Lower lobe of right lung (tissue), 2 donors: ENCODE results near the gene SNX14. TPM values are rescaled to one million over a fixed set of nuclear protein-coding genes. Genes with fewer than 3 reads are reported as not detected.

ENCODE experiments used
- ATAC-seq, 2 donors: fragments of 200-7000 bp; cut with Tn5 transposase; one replicate each; pipeline ENCODE4 v1.9.1; 2020 to 2022; ENCODE audit warnings: mild to moderate bottlenecking in 2 of 2, moderate library complexity in 2 of 2
- DNase-seq: peaks from one replicate; pipeline ENCODE4 v3.0.0-alpha.2; 2020
- H3K27ac ChIP-seq: fragments of 200-600 bp; one replicate; pipeline ENCODE4 v1.8.0; 2022
- H3K27me3 ChIP-seq: fragments of 200-600 bp; one replicate; pipeline ENCODE4 v1.8.0; 2022; ENCODE audit warnings: low read depth
- H3K36me3 ChIP-seq: fragments of 200-600 bp; one replicate; pipeline ENCODE4 v1.8.0; 2022; ENCODE audit warnings: mild to moderate bottlenecking
- H3K4me1 ChIP-seq: fragments of 200-600 bp; one replicate; pipeline ENCODE4 v1.8.0; 2022
- H3K4me3 ChIP-seq: fragments of 200-600 bp; one replicate; pipeline ENCODE4 v1.8.0; 2022; ENCODE audit warnings: mild to moderate bottlenecking
- H3K9me3 ChIP-seq: fragments of 200-600 bp; one replicate; pipeline ENCODE4 v1.8.0; 2022
- intact Hi-C: fragments of 100-400 bp; cut with DNase I; formaldehyde crosslinking; loops from one replicate; pipeline ENCODE4 v1.11.0; 2022
- long read RNA-seq: library from polyadenylated mRNA; unstranded; transcript quantifications from one replicate; pipeline ENCODE4 v2.0.0, GENCODE V29; 2021
- total RNA-seq: library from RNA; stranded (reverse); fragmentation: NEBNext Ultra II Directional; extraction: Animal tissue kit (Norgen Biotek cat#: 25700); gene quantifications from one replicate; pipeline ENCODE4 v1.2.1, GENCODE V29; 2021
- TF ChIP-seq, protein P1 (sequence below): fragments of 200-600 bp; IDR thresholded peaks from one replicate; pipeline ENCODE4 v1.8.0; 2022; ENCODE audit warnings: antibody characterized with exemption, mild to moderate bottlenecking
- donor health status: DM: no; HTN: yes; CAD: no; lungs with severe emphysema.

Gene SNX14, protein sequence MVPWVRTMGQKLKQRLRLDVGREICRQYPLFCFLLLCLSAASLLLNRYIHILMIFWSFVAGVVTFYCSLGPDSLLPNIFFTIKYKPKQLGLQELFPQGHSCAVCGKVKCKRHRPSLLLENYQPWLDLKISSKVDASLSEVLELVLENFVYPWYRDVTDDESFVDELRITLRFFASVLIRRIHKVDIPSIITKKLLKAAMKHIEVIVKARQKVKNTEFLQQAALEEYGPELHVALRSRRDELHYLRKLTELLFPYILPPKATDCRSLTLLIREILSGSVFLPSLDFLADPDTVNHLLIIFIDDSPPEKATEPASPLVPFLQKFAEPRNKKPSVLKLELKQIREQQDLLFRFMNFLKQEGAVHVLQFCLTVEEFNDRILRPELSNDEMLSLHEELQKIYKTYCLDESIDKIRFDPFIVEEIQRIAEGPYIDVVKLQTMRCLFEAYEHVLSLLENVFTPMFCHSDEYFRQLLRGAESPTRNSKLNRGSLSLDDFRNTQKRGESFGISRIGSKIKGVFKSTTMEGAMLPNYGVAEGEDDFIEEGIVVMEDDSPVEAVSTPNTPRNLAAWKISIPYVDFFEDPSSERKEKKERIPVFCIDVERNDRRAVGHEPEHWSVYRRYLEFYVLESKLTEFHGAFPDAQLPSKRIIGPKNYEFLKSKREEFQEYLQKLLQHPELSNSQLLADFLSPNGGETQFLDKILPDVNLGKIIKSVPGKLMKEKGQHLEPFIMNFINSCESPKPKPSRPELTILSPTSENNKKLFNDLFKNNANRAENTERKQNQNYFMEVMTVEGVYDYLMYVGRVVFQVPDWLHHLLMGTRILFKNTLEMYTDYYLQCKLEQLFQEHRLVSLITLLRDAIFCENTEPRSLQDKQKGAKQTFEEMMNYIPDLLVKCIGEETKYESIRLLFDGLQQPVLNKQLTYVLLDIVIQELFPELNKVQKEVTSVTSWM
- 86.7 TPM for total RNA-seq
- long read RNA-seq, transcript SNX14-201 (29 exons, 3,486 nt): major isoform, 38 of 124 reads
- long read RNA-seq, transcript SNX14-203 (28 exons, 3,111 nt): minor isoform, 16 of 124 reads
- long read RNA-seq, partial matches to known transcripts: 16 of 124 reads
- long read RNA-seq, other reads (novel, unspliced or antisense): 47 of 124 reads

DNA sequence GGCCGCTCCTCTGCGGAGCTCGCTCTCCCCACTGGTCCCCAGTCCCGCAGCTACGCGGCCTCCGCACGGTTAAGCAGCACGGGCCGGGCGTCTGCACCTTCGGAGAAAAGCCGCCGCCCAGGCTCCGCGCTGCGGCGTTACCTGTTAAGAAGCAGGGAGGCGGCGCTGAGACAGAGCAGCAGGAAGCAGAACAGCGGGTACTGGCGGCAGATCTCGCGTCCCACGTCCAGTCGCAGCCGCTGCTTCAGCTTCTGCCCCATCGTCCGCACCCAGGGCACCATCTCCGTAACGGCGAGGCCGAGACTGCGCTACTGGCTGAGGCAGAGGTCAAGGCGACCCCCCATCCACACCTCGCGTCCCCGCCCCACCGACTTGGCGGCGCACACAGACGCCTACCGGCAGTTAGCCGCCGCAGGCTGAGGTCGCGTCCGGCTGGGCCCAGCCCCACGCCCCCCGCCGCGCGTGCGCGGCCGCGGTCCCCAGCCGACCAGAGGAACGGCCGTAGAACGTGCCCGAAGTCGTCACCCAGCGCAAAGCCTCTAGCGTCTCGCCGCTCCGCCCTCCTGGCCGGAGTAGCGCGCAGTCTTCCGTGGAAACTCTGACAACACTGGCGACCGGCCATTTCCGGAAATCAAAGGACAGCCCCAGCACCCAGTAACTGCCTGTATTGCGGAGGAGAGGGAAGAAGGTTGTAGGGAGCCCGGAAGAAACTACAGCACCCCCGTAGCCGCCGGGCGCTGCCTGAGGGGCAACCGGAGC is at the start of gene SNX14:
TSS of gene SNX14 (minus strand) at position 421 of the 759 bp plus-strand sequence. CDS start at position 281, 140 bp downstream.
- peak within 1 kb of the TSS; percentile 78 for H3K4me3 ChIP-seq
- H3K27ac ChIP-seq: peak within 1 kb of the TSS; percentile 96
- no peaks in the 10 kb centered on the region for H3K27me3 ChIP-seq
- DNase-seq (peak; percentile 98), ATAC-seq (peak; percentile 97 to 98)
- no peaks in the 10 kb centered on the region for H3K36me3 ChIP-seq
- TF ChIP-seq, protein P1, sequence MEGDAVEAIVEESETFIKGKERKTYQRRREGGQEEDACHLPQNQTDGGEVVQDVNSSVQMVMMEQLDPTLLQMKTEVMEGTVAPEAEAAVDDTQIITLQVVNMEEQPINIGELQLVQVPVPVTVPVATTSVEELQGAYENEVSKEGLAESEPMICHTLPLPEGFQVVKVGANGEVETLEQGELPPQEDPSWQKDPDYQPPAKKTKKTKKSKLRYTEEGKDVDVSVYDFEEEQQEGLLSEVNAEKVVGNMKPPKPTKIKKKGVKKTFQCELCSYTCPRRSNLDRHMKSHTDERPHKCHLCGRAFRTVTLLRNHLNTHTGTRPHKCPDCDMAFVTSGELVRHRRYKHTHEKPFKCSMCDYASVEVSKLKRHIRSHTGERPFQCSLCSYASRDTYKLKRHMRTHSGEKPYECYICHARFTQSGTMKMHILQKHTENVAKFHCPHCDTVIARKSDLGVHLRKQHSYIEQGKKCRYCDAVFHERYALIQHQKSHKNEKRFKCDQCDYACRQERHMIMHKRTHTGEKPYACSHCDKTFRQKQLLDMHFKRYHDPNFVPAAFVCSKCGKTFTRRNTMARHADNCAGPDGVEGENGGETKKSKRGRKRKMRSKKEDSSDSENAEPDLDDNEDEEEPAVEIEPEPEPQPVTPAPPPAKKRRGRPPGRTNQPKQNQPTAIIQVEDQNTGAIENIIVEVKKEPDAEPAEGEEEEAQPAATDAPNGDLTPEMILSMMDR: peak; percentile 7
- H3K4me1 ChIP-seq: peaks cover 30% of the 10 kb centered on the region
- no peaks in the 10 kb centered on the region for H3K9me3 ChIP-seq
- intact Hi-C loops: no loop called here

DNA sequence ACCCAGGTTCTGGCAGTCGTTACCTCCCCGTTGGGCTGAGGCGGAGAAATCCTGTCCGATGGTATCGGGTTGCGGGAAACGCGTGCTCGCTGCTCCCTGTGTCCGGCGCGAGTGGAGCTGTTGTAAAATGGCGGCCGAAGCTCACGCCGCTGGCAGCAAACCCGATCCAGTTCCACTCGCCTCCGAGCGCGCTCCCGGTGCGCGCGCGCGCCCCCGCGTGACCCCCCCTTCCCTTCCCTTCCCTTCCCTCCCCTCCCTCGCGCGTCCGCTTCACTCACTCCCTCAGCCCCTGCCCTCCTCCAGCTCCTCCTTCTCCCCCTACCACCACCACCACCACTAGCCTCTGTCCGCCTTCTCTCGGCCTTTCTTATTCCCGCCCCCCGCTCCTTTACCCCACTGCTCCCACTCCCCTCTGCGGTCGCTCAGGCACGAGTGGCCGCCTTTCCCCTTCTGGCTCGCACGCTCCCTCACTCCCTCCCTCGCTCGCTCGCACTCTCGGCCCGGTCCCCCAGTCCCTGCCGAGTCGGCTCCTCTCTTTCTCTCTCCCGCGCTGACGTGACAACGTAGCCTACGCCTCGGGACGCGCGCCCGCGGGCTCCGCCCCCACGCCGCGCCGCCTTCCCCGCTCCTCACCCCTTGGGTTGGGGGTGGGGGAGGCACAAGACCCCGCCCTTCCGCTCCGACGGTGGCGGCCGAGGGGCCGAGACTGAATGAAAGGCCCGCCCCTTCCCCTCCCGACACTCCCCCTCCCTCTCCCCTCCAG is 49.3 kb upstream of the SNX14 start, which contains the start of gene SYNCRIP:
TSS of gene SYNCRIP (minus strand) at position 113 of the 763 bp plus-strand sequence. CDS start 1,447 bp downstream, outside the sequence.
- H3K27ac ChIP-seq: peak within 1 kb of the TSS; percentile 99
- intact Hi-C loops: no loop called here
- TF ChIP-seq, protein P1: no peak
- no peaks in the 10 kb centered on the region for H3K9me3 ChIP-seq
- ATAC-seq (peak; percentile 91 to 96), DNase-seq (peak; percentile 99)
- no peaks in the 10 kb centered on the region for H3K27me3 ChIP-seq
- H3K4me3 ChIP-seq: peak within 1 kb of the TSS; percentile 98
- peaks cover 31% of the 10 kb centered on the region for H3K36me3 ChIP-seq
- peaks cover 45% of the 10 kb centered on the region for H3K4me1 ChIP-seq

DNA sequence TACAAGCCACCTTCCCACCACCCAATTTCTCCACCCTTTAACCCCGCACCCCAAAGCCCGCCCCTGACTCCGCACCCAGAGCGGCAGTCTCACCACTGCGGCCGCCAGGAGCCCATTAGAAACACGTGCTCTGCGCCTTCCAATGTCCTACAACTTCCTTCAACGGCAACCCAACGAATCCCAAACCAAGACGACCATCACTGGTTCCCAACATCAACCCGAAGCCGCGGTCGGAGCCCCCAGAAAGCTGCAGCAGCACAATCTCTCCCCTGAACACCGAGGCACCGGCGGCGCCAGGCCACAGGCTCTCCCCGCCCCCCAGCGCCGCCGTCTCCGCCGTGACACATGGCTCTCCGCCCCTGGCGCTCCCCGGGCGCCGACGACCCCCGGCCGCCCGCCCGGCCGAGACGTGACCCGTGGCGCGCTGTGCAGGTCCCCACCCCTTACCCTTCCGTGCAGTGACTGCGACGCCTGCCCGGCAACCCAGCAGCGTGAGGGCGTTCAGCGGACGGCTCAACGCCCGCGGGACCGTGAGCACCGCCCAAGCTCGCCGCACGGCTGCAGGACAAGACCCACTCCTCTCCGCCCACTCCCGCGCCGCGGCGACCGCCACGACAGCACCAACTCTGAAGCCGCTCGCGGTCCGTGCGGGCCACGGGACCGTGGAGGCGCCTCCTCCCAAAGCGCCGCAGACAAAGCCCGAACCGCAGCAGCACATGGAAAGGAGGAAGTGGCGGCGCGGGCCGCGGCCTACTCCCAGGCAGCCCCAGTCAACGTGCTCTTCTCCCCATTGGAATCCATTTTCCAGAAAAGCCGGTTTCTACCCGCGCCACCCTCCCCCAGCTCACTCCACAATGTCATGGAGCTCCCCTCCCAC is 48.5 kb upstream of the SNX14 start:
- peak; percentile 6 to 16 for ATAC-seq
- intact Hi-C loops: no loop called here

DNA sequence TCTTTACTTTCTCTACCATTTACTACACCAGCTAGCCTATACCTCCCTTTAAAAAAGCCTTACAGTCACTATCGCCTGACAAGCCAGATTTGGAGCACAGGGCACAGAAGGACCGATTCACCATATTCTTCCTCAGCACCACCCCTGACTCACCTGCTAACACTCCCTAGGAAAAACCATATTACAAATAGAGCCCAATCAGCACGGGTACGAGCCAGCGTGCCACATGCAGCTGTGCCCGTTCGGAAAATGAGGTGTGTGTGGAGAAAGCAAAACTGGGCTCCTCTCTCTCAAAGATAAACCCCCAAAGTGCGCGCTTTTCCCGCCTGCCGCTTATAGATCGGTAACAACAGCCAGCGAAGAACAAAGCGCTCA is 47.9 kb upstream of the SNX14 start:
- ATAC-seq (no peak), DNase-seq (no peak)
- Histone ChIP-seq H3K9me3 (no peaks in the 10 kb centered on the region), H3K27me3 (no peaks in the 10 kb centered on the region), H3K27ac (peak overlapping the region; percentile 99), H3K4me3 (peak overlapping the region; percentile 98), H3K36me3 (peaks cover 46% of the 10 kb centered on the region), H3K4me1 (peaks cover 50% of the 10 kb centered on the region)
- TF ChIP-seq, protein P1: no peak
- intact Hi-C loops: no loop called here

More for the DNA sequence above, 48.5 kb upstream of the SNX14 start:
- H3K27ac ChIP-seq: peak overlapping the region; percentile 99
- H3K4me1 ChIP-seq: peaks cover 50% of the 10 kb centered on the region
- no peaks in the 10 kb centered on the region for H3K27me3 ChIP-seq
- H3K9me3 ChIP-seq: no peaks in the 10 kb centered on the region
- peak overlapping the region; percentile 98 for H3K4me3 ChIP-seq
- TF ChIP-seq, protein P1: no peak
- peaks cover 39% of the 10 kb centered on the region for H3K36me3 ChIP-seq
- DNase-seq: peak; percentile 88
